A549 (cell line): Measurements from ENCODE around the gene COMMD2. TPM values are rescaled to one million over a fixed set of nuclear protein-coding genes. Genes with fewer than 3 reads are reported as not detected.

Experiments
- ATAC-seq, 2 experiments: fragments of 200-7000 bp in 1 of 2; fragments of >200 bp in 1 of 2; cut with Nextera tagmentation in 1 of 2; cut with Tn5 transposase in 1 of 2; 3 replicates each; pipeline versions ENCODE4 v1.8.0 to v1.9.1; 2018 to 2020; ENCODE audit warnings: mild to moderate bottlenecking in 1 of 2, moderate library complexity in 1 of 2
- CTCF ChIA-PET: fragments of 300-600 bp; sonication (Branson Sonifier 250); formaldehyde crosslinking; extraction: SDS; loops from one replicate; lab custom pipeline; 2021; ENCODE audit warnings: antibody characterized with exemption, inconsistent platforms; lab: Yijun Ruan, JAX
- POLR2A ChIA-PET: fragments of 350-600 bp; formaldehyde crosslinking; extraction: SDS; loops from one replicate; lab custom pipeline; 2021; ENCODE audit warnings: antibody characterized with exemption, inconsistent platforms; lab: Yijun Ruan, JAX
- DNase-seq, 2 experiments: peaks; one replicate each; pipeline versions ENCODE4 v3.0.0 to v3.0.0-alpha.2; 2011 to 2016; ENCODE audit warnings: low read depth in 1 of 2, low spot score in 1 of 2
- FAIRE-seq: peaks from 2 replicates; lab custom pipeline; 2011; peaks lifted over from hg19 to GRCh38; lab: Jason Lieb, UNC
- H3K27ac ChIP-seq, 2 experiments: fragments of >200 bp; sonication (Bioruptor Twin); formaldehyde crosslinking; 3 replicates each; pipeline ENCODE4 v1.5.1; 2016 to 2017
- H3K4me1 ChIP-seq: fragments of >200 bp; sonication (Bioruptor Twin); formaldehyde crosslinking; 3 replicates; pipeline ENCODE4 v1.6.1; 2016
- H3K4me2 ChIP-seq: fragments of >200 bp; sonication (Bioruptor Twin); formaldehyde crosslinking; 3 replicates; pipeline ENCODE4 v1.6.1; 2016
- H3K4me3 ChIP-seq: fragments of >200 bp; sonication (Bioruptor Twin); formaldehyde crosslinking; 3 replicates; pipeline ENCODE4 v1.5.1; 2016
- H3K9me3 ChIP-seq: fragments of >200 bp; sonication (Bioruptor Twin); formaldehyde crosslinking; 3 replicates; pipeline ENCODE4 v1.6.1; 2016
- CHD2 ChIP-seq: fragments of 150-350 bp; IDR thresholded peaks from 2 replicates; pipeline ENCODE4 v1.6.1; 2014; ENCODE audit warnings: low read length; ENCODE audit not compliant: partially characterized antibody
- CHD4 ChIP-seq: fragments of 200-600 bp; sonication (generic); IDR thresholded peaks from 2 replicates; pipeline ENCODE4 v1.6.1; 2016; ENCODE audit warnings: antibody characterized with exemption, mild to moderate bottlenecking, borderline replicate concordance
- FOSL2 ChIP-seq, 2 experiments: fragments of 450-650 bp in 1 of 2; fragments of >200 bp in 1 of 2; sonication (Bioruptor Twin) in 1 of 2; formaldehyde crosslinking; IDR thresholded peaks; 2 replicates each; pipeline versions ENCODE4 v1.5.0 to v1.6.1; 2016 to 2020; ENCODE audit warnings: mild to moderate bottlenecking in 1 of 2, moderate library complexity in 1 of 2
- FOXS1 ChIP-seq: fragments of 250-450 bp; sonication (Bioruptor Pico); IDR thresholded peaks from 2 replicates; pipeline ENCODE4 v1.5.0; 2020; ENCODE audit warnings: mild to moderate bottlenecking, moderate library complexity
- HDAC2 ChIP-seq: fragments of 200-600 bp; sonication (generic); IDR thresholded peaks from 2 replicates; pipeline ENCODE4 v1.6.1; 2016
- HOXA7 ChIP-seq: fragments of 250-450 bp; sonication (Bioruptor Pico); IDR thresholded peaks from 2 replicates; pipeline ENCODE4 v1.5.0; 2020; ENCODE audit warnings: mild to moderate bottlenecking, moderate library complexity
- HOXB13 ChIP-seq: fragments of 250-450 bp; sonication (Bioruptor Pico); IDR thresholded peaks from 2 replicates; pipeline ENCODE4 v1.5.0; 2020; ENCODE audit warnings: low read depth, mild to moderate bottlenecking, moderate library complexity
- JUNB ChIP-seq: fragments of >200 bp; sonication (Bioruptor Twin); formaldehyde crosslinking; IDR thresholded peaks from 2 replicates; pipeline ENCODE4 v1.6.1; 2016
- KDM1A ChIP-seq: fragments of 200-600 bp; sonication (generic); IDR thresholded peaks from 2 replicates; pipeline ENCODE4 v1.6.1; 2016; ENCODE audit warnings: low read depth, mild to moderate bottlenecking
- MAFK ChIP-seq: fragments of 450-650 bp; IDR thresholded peaks from 2 replicates; pipeline ENCODE4 v1.6.1; 2014; ENCODE audit not compliant: partially characterized antibody
- MAZ ChIP-seq: fragments of 150-350 bp; IDR thresholded peaks from 2 replicates; pipeline ENCODE4 v1.6.1; 2014; ENCODE audit warnings: antibody characterized with exemption, low read depth, low read length, borderline replicate concordance
- MYC ChIP-seq: IDR thresholded peaks from 2 replicates; pipeline ENCODE4 v1.6.1; 2012; ENCODE audit warnings: mild to moderate bottlenecking, inconsistent platforms, low read length, improper control_type of control experiment, borderline replicate concordance
- POLR2AphosphoS2 ChIP-seq: conservative IDR thresholded peaks from 2 replicates; pipeline ENCODE4 v1.6.1; 2012; ENCODE audit warnings: low read length, improper control_type of control experiment, inconsistent platforms
- RAD21 ChIP-seq, 2 experiments: fragments of >200 bp in 1 of 2; sonication (Bioruptor Twin) in 1 of 2; formaldehyde crosslinking in 1 of 2; IDR thresholded peaks in 1 of 2; conservative IDR thresholded peaks in 1 of 2; 2 replicates in 1 of 2; 3 replicates in 1 of 2; pipeline ENCODE4 v1.6.1; 2012 to 2018; ENCODE audit warnings: inconsistent platforms in 1 of 2
- RCOR1 ChIP-seq: fragments of 150-350 bp; IDR thresholded peaks from 2 replicates; pipeline ENCODE4 v1.6.1; 2014; ENCODE audit warnings: antibody characterized with exemption, low read length, low read depth
- RFX5 ChIP-seq: fragments of 450-650 bp; IDR thresholded peaks from 2 replicates; pipeline ENCODE4 v1.7.1; 2014; ENCODE audit warnings: antibody characterized with exemption, mild to moderate bottlenecking, moderate library complexity
- RNF2 ChIP-seq: fragments of 200-600 bp; sonication (generic); IDR thresholded peaks from 2 replicates; pipeline ENCODE4 v1.6.1; 2016; ENCODE audit warnings: low read depth, mild to moderate bottlenecking, antibody characterized with exemption, moderate library complexity, borderline replicate concordance
- ZNF302 ChIP-seq: fragments of 250-450 bp; sonication (Bioruptor Pico); IDR thresholded peaks from 2 replicates; pipeline ENCODE4 v1.9.0; 2021; ENCODE audit warnings: inconsistent platforms, mild to moderate bottlenecking, moderate library complexity
- WGBS: methylation state at CpG from one replicate; pipeline ENCODE4 v1.1.6; 2017; ENCODE audit errors: missing lambda C conversion rate; 5-methylcytosine and 5-hydroxymethylcytosine counted together
- polyA plus RNA-seq, 4 experiments: library from polyadenylated mRNA; depleted of rRNA in 3 of 4; stranded (reverse); fragments of >200 nt; fragmentation: RNase III in 1 of 4; extraction: RNeasy Plus Mini Kit Qiagen cat#74134 plus additional on column Dnase treatment in 1 of 4; gene quantifications; 2 replicates in 3 of 4; 3 replicates in 1 of 4; pipeline ENCODE4 v1.2.3, GENCODE V29; 2011 to 2017
- TF ChIP-seq, protein P1 (sequence below): fragments of >200 bp; sonication (Bioruptor Twin); formaldehyde crosslinking; IDR thresholded peaks from 3 replicates; pipeline ENCODE4 v1.6.1; 2016
- TF ChIP-seq, protein P2 (sequence below): fragments of 450-650 bp; IDR thresholded peaks from 2 replicates; pipeline ENCODE4 v1.6.1; 2014; ENCODE audit warnings: antibody characterized with exemption
- TF ChIP-seq, protein P3 (sequence below): fragments of 250-450 bp; sonication (Bioruptor Pico); IDR thresholded peaks from 2 replicates; pipeline ENCODE4 v1.5.0; 2021; ENCODE audit warnings: mild to moderate bottlenecking, moderate library complexity, borderline replicate concordance
- TF ChIP-seq, protein P4 (sequence below): fragments of >200 bp; sonication (Bioruptor Twin); formaldehyde crosslinking; IDR thresholded peaks from 3 replicates; pipeline ENCODE4 v1.5.1; 2016
- TF ChIP-seq, protein P5 (sequence below): IDR thresholded peaks from 2 replicates; pipeline ENCODE4 v1.6.1; 2012; ENCODE audit warnings: low read depth, borderline replicate concordance
- TF ChIP-seq, protein P6 (sequence below): IDR thresholded peaks from 2 replicates; pipeline ENCODE4 v1.6.1; 2012

The COMMD2 gene
- polyA plus RNA-seq, 2 of the 4 experiments (the other 2 are of a cell fraction) = 20.5 to 76.1 TPM

DNA sequence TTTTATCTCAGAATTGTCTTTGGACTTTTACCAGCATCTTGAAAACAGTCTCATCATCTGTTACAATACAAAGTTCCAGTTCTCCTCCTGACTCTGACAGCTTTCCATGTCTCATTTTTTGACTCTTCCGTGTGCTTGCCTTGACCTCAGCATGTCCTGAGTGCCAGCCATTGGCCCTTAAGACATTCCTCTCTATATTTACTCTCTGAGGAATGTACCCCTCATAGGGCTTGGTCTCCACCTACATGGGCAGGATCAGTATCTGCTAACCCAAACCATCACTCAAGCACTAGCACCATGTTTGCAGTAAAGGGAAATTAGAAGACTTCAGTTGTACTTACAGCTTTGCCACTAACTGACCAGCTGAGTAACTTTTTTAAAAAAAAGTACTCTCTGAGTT, 23.9 kb upstream of the COMMD2 start:
- CTCF ChIA-PET = interaction anchor here (1.0 to 19.5 kb wide), 5 partner anchors 11 to 208 kb away, joined by 4 to 231 read pairs (median 7); partner anchors contain the start of gene COMMD2
- 41% methylated on average over 1 of the region's 1 CpG for WGBS

DNA sequence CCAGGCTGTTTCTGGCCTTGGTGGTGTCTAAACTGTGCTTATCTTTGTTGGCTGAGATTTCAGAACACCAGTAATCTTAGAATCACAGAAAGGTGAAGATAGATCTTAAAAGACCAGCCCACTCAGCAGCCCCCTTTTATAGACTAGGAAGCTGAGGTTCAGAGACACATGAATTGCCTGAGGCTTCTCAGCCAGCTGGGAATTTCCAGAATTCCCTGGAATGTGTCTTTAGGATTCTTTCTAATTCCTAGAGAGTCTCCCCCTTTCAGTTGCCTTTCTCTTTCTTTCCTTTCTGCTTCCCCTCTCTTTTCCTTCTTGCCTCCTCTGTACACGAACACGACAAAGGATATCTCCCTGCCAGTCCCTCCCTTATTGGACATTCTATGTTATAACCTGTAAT, 20.6 kb upstream of the COMMD2 start:
- FAIRE-seq (no peak), ATAC-seq (no peak)
- Histone ChIP-seq H3K4me1 (no peaks in the 10 kb centered on the region), H3K4me2 (no peak overlapping the region), H3K27ac (no peak overlapping the region)
- CTCF ChIA-PET = interaction anchor here (0.6 to 19.5 kb wide), 22 partner anchors 9 to 475 kb away, joined by 3 to 231 read pairs (median 5); partner anchors contain the start of genes ANKUB1, COMMD2 and RNF13
- 93% methylated on average over 2 of the region's 2 CpGs for WGBS
- TF ChIP-seq HOXA7 (no peak), CHD4 (no peak), JUNB (no peak), RFX5 (no peak), KDM1A (no peak), FOSL2 (IDR thresholded peaks at IDR 0.05) (no peak), FOSL2 (CRISPR knock-in tag; IDR thresholded peaks at IDR 0.05) (no peak), HDAC2 (no peak)
- TF ChIP-seq, protein P1, sequence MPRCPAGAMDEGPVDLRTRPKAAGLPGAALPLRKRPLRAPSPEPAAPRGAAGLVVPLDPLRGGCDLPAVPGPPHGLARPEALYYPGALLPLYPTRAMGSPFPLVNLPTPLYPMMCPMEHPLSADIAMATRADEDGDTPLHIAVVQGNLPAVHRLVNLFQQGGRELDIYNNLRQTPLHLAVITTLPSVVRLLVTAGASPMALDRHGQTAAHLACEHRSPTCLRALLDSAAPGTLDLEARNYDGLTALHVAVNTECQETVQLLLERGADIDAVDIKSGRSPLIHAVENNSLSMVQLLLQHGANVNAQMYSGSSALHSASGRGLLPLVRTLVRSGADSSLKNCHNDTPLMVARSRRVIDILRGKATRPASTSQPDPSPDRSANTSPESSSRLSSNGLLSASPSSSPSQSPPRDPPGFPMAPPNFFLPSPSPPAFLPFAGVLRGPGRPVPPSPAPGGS = no peak
- TF ChIP-seq, protein P2, sequence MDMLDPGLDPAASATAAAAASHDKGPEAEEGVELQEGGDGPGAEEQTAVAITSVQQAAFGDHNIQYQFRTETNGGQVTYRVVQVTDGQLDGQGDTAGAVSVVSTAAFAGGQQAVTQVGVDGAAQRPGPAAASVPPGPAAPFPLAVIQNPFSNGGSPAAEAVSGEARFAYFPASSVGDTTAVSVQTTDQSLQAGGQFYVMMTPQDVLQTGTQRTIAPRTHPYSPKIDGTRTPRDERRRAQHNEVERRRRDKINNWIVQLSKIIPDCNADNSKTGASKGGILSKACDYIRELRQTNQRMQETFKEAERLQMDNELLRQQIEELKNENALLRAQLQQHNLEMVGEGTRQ = no peak
- TF ChIP-seq, all 56 proteins: peak for 0
- H3K9me3 ChIP-seq = no peaks in the 10 kb centered on the region
- DNase-seq = no peak
- POLR2A ChIA-PET = no interaction called here
- H3K4me3 ChIP-seq = no peak overlapping the region

More for the DNA sequence above, 23.9 kb upstream of the COMMD2 start:
- no peak for FAIRE-seq
- TF ChIP-seq MAZ = no peak
- DNase-seq = no peak
- Histone ChIP-seq H3K27ac (no peak overlapping the region), H3K9me3 (no peaks in the 10 kb centered on the region), H3K4me1 (no peaks in the 10 kb centered on the region), H3K4me2 (no peak overlapping the region), H3K4me3 (no peak overlapping the region)
- no peak for ATAC-seq
- POLR2A ChIA-PET = interaction anchor here (0.6 kb wide), 1 partner anchor 31 kb away, joined by 3 read pairs; no protein-coding TSS in a partner anchor

DNA sequence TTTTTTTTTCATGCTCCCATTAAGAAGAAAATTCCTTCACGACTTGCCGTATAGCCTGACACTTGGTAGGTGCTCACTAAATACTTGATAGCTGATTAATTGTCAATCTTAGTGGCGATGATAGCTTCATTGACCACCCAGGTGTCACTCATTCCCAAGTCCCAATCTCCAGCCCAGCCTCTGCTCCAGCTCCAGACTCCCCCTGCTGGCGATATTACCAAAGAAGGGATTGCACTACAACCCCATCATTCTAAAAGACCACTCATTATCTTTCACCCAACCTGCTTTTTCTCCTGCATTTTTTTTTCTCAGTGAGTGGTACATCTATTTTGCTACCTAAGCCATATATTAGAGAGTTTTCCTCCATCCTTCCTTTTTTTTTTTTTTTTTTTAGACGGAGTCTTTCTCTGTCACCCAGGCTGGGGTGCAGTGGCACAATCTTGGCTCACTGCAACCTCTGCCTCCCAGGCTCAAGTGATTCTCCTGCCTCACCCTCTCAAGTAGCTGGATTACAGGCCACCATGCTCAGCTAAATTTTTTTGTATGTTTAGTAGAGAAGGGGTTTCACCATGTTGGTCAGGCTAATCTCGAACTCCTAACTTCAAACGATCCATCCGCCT, 19.5 kb upstream of the COMMD2 start:
- Histone ChIP-seq H3K4me3 (no peak overlapping the region), H3K4me1 (no peaks in the 10 kb centered on the region), H3K9me3 (no peaks in the 10 kb centered on the region), H3K27ac (no peak overlapping the region), H3K4me2 (no peak overlapping the region)
- FAIRE-seq (no peak), ATAC-seq (peak; percentile 85 to 96), DNase-seq (peak; percentile 43 to 67)
- ChIA-PET CTCF (interaction anchor here (0.6 to 19.5 kb wide), 51 partner anchors 8 to 646 kb away, joined by 3 to 231 read pairs (median 4); partner anchors contain the start of genes ANKUB1 and COMMD2), POLR2A (interaction anchor here (0.6 kb wide), 1 partner anchor 168 kb away, joined by 5 read pairs; no protein-coding TSS in a partner anchor)
- 52% methylated on average over 8 of the region's 8 CpGs for WGBS
- TF ChIP-seq, protein P3, sequence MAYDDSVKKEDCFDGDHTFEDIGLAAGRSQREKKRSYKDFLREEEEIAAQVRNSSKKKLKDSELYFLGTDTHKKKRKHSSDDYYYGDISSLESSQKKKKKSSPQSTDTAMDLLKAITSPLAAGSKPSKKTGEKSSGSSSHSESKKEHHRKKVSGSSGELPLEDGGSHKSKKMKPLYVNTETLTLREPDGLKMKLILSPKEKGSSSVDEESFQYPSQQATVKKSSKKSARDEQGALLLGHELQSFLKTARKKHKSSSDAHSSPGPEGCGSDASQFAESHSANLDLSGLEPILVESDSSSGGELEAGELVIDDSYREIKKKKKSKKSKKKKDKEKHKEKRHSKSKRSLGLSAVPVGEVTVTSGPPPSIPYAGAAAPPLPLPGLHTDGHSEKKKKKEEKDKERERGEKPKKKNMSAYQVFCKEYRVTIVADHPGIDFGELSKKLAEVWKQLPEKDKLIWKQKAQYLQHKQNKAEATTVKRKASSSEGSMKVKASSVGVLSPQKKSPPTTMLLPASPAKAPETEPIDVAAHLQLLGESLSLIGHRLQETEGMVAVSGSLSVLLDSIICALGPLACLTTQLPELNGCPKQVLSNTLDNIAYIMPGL (CRISPR knock-in tag) = no peak
- no peak for TF ChIP-seq FOXS1 (CRISPR knock-in tag)
- no peak for TF ChIP-seq RCOR1
- TF ChIP-seq HOXB13 (CRISPR knock-in tag) = no peak
- TF ChIP-seq, protein P4, sequence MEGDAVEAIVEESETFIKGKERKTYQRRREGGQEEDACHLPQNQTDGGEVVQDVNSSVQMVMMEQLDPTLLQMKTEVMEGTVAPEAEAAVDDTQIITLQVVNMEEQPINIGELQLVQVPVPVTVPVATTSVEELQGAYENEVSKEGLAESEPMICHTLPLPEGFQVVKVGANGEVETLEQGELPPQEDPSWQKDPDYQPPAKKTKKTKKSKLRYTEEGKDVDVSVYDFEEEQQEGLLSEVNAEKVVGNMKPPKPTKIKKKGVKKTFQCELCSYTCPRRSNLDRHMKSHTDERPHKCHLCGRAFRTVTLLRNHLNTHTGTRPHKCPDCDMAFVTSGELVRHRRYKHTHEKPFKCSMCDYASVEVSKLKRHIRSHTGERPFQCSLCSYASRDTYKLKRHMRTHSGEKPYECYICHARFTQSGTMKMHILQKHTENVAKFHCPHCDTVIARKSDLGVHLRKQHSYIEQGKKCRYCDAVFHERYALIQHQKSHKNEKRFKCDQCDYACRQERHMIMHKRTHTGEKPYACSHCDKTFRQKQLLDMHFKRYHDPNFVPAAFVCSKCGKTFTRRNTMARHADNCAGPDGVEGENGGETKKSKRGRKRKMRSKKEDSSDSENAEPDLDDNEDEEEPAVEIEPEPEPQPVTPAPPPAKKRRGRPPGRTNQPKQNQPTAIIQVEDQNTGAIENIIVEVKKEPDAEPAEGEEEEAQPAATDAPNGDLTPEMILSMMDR = peak; percentile 73
- no peak for TF ChIP-seq CHD2
- no peak for TF ChIP-seq RNF2
- TF ChIP-seq MYC = no peak
- no peak for TF ChIP-seq POLR2AphosphoS2
- TF ChIP-seq, protein P5, sequence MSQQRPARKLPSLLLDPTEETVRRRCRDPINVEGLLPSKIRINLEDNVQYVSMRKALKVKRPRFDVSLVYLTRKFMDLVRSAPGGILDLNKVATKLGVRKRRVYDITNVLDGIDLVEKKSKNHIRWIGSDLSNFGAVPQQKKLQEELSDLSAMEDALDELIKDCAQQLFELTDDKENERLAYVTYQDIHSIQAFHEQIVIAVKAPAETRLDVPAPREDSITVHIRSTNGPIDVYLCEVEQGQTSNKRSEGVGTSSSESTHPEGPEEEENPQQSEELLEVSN = no peak
- TF ChIP-seq RAD21 (conservative IDR thresholded peaks at IDR 0.05 in 1 of 2, IDR thresholded peaks at IDR 0.05 in 1 of 2) = peak; percentile 63 to 82
- TF ChIP-seq, protein P6, sequence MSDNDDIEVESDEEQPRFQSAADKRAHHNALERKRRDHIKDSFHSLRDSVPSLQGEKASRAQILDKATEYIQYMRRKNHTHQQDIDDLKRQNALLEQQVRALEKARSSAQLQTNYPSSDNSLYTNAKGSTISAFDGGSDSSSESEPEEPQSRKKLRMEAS = no peak
- TF ChIP-seq, protein P1 = no peak
- no peak for TF ChIP-seq MAFK
- no peak for TF ChIP-seq ZNF302 (CRISPR knock-in tag)
